Kidney capillary endothelial cell (primary cell): Measurements from ENCODE around the gene CIB1.
"Not testable (repeated sequence)": the region's sequence is repeated elsewhere in the genome, so short reads cannot be mapped to it uniquely, and the experiment has no call there.

Source experiments
- DNase-seq: peaks from one replicate; pipeline ENCODE4 v3.0.0-alpha.2; 2018; ENCODE audit warnings: low spot score

The CIB1 gene

DNA sequence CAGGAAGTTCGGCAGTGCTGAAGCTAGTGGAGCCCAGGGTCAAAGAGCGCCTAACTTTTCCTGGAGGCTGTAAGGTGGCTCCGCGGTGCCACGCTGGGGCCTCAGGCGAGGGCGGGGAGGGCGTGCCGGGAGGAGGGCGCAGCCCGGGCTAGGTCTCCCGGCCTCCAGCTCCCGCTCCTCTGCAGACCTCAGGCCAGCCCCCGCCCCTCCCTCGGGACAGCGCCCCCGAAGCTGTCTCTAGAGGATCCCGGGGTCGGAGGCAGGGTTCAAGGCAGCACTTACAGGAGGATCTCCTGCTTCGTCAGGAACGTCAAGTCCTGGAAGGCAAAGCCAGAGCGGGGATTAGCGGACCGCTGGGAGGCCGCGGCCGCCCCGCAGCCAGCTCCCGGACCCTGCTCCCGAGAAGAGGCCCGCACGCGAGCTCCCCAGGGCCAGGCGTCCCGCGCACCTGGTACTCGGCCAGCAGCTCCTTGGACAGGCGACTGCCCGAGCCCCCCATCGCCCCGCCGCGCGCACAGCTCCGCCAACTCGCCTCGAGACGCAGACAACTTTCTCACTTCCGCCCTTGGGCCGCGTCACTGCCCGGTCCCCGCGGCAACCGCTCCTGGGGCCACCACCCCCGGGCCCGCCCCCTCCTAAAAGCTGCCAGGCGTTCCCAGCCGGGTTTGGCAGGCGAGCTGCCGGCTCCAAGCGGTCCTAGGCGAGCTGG is at the start of gene CIB1:
Gene CIB1, minus strand, starts transcription at position 555 of the 709 bp plus-strand sequence. Its CDS starts 56 bp downstream, at position 499.
- DNase-seq, result peak; percentile 60

DNA sequence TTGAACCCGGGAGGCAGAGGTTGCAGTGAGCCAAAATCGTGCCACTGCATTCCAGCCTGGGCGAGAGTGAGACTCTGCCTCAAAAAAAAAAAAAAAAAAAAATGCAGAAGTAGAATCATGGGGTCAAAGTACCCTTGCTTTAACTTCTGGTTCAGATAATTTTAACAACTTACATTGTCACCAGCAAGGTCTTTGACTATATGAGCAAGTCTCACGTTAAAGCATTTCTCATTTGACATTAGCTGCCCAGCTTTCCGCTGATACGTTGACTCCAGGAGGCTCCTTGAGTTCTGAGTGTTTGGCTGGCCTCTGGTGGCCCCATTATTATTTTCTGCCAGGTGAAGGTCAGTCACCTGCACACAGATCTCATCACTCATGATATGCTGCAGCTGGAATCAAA is 47.9 kb upstream of the CIB1 start:
- not testable (repeated sequence) for DNase-seq

DNA sequence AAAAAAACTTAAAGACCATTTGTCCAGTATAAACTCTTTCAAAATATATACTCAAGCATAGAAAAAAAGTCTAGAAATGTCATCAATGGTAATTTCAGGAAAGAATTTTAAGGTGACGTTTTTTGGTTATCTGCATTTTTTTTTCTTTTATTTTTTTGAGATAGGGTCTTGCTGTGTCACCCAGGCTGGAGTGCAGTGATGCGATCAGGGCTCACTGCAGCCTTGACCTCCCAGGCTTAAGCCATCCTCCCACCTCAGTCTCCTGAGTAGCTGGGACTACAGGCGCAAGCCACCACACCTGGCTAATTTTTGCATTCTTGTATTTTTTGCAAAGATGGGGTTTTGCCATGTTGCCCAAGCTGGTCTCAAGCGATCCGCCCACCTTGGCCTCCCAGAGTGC is 47.0 kb upstream of the CIB1 start:
- not testable (repeated sequence) for DNase-seq

DNA sequence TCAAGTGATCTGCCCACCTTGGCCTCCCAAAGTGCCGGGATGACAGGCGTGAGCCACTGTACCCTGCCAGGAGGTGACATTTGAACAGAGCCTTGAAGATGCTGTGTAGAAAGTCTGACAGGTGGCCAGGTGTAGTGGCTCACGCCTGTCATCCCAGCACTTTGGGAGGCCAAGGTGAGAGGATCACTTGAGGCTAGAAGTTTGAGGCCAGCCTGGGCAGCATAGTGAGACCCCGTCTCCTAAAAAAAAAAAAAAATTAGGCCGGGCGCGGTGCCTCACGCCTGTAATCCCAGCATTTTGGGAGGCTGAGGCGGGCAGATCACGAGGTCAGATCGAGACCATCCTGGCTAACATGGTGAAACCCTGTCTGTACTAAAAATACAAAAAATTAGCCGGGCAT is 44.7 kb upstream of the CIB1 start:
- DNase-seq, result not testable (repeated sequence)

DNA sequence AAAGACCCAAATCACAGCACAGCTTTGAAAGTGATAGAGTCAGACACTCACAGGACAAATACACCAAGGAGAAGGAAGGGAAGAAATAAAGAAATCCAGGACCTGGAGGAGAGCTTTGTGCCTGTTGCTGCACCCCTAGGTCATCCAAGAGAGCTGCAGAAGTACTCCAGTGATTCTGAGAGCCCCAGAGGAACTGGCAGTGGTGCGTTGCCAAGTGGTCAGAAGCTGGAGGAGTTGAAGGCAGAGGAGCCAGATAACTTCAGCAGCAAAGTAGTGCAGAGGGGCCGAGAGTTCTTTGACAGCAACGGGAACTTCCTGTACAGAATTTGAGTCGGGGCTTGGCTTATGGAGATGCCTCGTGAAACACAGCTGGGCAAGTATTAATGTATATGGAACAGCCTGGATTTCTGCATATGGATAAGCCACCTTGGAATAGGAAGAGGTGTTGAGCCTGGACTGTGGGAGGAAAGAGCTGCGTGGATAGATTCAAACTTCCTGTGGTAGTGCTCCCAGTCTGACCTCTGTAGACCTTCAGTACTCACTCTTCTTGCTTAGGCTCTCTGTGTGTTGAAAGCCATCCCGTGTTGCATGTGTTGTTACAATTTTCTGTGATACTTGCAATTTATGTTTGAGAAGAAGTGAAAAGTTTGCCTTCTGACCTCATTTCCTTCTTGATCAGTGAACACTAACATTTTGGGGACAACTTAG is 37.9 kb upstream of the CIB1 start:
- DNase-seq, result no peak

DNA sequence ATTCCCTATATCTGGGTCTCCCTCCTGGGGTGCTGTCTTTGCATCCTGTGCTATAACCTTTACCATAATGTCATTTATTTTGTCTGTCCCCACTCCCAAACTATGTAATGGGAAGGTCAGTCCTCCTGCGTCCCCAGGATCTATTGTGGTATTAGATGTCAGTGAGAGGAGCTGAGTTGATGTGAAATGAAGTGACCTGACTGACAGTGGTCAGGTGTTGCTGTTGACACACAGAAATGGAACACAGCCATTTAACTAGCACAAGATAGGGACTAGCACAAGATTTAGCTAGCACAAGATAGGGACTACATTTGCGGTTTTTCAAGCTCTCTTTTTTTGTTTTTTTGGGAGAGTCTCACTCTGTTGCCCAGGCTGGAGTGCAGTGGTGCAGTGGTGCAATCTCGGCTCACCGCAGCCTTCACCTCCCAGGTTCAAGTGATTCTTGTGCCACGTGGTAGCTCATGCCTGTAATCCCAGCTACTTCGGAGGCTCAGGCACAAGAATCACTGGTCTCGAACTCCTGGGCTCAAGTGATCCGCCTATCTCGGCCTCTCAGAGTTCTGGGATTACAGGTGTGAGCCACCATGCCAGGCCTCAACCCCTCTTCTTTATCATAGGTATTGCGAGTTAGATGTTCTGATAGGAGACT is 36.9 kb upstream of the CIB1 start:
- DNase-seq, result no peak

DNA sequence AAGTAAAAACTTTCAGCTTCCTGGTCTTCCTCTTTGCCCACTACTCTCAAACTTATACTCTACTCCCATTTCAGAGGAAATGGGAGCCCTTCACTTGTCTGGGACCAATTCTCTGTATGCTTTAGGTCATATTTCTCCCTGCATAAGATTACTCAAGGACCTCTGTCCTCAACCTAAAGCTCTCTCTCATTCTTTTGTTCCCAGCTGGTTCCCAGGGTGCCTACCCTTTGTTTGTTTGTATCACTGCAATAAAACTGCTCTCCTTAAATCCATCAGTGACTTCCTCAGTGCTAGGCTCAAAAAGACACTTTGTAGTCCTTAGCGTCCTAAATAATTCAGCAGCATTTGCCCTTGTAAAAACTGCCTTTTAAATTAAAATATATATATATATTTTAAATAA is 34.7 kb upstream of the CIB1 start:
- DNase-seq, result no peak

DNA sequence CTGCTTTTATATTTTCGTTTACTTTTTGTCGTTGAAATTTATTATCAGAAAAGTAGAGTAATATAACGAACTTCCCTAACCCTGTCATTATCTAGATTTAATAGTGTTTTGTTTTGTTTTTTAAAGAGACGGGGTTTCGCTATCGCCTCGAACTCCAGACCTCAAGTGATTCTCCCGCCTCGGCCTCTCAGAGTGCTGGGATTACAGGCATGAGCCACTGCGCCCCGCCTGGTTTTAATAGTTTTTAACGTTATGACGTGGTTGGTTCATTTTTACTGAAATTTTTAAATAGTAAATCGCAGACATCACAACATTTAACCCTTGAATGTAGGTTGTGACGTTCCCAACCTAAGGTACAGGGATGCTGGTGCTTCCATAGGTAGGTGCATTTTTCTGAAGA is 32.7 kb upstream of the CIB1 start:
- DNase-seq, result no peak

DNA sequence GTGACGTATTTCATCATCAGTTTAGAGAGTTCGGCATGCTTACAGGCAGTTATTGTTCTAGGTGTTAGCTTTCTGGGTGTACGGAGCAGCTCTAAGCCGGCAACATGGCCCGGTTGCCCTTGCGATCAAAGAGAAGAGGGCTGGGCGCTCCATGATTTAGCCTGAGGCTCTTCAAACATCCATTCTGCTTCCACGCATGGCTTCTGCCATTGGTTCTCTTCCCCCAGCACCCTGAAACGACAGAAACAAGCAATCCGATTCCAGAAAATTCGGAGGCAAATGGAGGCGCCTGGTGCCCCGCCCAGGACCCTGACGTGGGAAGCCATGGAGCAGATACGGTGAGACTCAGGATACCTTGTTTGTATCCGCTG is 32.3 kb upstream of the CIB1 start:
- no peak for DNase-seq

DNA sequence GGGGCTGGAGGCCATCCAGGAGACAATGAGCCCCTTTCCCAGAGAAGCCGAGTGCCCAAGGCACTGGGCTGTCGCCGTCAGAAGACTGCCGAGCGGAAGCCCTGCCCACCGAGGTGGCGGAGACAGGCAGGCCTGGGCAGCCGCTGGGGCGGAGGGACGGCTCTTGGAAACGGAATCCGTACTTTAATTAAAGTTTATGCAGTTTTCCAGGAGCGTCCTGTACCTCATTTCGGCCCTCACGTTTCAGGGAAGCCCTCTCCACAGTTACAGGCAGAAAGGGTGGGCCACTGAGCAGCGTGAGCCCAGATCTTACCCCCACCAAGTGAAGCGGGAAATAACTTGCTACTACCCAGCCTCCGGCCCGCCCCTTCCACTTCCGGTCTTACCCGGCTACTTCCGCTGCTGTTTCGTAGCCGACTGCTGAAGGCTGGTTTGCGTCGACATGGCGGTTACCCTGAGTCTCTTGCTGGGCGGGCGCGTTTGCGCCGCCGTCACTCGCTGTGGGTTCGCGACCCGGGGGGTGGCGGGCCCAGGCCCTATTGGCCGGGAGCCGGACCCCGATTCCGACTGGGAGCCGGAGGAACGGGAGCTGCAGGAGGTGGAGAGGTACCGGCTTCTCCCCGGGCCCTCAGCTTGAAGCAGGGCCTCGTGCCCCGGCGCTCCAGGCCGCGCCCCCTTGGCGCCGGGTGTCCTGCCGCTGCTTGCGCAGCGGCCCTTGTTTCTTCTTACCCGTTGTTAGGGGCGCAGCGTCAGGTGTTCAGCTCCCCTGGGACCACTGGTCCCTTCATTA is 31.7 kb upstream of the CIB1 start, which contains the start of gene NGRN:
Gene NGRN, plus strand, starts transcription at position 402 of the 790 bp plus-strand sequence. Its CDS starts 41 bp downstream, at position 443.
- peak; percentile 89 for DNase-seq

DNA sequence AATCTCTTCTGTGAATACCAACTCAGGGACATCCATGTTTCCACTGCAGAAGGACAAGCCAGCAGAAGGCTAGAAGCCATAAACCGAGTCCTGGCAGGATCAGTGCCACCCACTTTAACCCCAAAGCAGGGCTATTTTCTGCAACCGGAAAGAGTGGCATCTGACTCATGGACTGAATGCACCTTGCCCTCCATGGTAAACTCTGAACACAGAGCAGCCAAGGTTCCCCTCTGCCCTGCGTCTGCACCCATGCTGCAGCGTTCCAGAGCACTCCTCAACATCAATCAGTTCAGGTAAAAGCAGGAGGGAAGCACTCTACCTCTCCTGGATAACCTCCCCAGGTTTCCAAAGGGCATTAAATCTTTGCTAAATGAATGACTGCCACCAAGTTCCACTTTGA is 30.9 kb upstream of the CIB1 start:
- DNase-seq, result no peak

DNA sequence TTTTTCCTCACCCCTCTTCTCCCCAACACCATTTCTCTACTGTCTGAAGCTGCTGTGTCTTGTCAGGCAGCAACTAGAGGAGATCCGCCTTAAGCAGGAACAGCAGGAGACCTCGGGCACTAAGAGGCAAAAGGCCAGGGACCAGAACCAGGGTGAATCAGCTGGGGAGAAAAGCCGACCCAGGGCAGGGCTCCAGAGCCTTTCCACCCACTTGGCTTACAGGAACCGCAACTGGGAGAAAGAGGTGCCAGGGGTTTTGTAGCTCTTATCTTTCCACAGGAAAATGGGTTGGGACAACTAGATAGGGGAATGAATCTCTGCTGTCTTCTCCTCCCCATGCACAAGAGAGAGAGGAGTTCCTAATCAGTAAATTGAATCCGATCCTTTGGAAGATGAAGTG is 28.7 kb upstream of the CIB1 start:
- no peak for DNase-seq

DNA sequence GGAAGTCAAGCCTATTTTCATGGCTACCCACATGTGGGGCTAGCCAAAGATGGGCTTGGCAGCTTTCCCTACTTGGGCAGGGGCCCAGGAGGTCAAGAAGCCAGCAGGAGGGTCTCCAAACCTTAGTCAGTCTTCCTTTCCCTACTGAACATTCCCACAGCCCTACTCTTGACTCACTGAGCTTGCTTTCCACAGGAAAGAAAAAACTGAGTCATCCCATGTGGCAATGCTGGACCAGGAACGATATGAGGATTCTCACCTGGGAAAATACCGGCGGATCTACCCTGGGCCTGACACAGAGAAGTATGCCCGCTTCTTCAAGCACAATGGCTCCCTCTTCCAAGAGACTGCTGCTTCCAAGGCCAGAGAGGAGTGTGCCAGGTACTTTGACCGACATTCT is 28.1 kb upstream of the CIB1 start:
- DNase-seq, result peak; percentile 52

DNA sequence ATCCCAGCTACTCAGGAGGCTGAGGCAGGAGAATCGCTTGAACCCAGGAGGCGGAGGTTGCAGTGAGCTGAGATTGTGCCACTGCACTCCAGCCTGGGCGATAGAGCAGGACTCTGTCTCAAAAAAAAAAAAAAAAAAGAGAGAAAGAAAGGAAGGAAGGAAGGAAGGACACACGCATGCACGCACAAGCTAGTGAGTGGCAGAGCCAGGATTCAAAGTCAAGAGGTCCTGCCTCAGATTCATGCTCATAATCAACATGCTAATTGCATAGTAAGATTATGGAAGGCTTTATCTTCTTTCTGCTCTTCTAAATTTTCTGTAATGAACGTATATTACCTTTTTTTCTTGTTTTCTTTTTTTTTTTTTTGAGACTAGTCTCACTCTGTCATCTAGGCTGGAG is 27.0 kb upstream of the CIB1 start:
- not testable (repeated sequence) for DNase-seq

DNA sequence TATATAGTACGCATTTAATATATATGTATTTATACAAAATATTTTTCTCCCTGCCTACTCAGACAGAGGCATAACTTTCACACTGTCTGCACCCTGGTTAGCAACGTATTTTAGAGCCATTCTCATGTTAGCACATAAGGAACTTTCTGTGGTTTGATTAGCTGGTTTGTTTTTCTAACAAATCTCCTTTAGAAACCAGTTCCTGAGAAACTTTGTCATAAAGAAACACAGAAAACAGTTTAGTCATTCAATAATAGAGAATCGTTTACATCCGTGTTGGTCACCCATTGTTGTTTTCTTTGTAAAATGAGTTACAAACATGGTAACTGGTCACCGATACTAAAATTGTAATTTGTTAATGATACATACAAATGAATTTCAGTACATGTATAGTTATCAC is 25.8 kb upstream of the CIB1 start:
- DNase-seq, result no peak

DNA sequence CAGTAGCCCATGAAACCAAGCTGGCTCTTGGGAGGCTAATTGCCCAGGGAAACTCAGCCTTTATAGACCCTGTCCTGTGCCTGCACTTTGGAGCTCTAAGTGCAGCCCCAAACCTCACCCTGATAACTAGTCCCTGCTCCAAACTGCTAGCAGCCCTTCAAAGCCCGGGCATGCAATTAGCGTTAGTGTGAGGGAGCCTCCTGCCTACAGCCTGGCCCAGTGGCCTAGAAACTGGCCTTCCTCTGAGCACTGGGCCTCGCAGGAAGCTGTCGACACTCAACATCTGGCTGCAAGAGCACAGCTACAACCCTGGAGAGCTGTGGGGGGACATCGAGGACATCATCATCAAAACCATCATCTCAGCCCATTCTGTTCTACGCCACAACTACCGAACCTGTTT is 24.0 kb upstream of the CIB1 start:
- DNase-seq, result no peak

DNA sequence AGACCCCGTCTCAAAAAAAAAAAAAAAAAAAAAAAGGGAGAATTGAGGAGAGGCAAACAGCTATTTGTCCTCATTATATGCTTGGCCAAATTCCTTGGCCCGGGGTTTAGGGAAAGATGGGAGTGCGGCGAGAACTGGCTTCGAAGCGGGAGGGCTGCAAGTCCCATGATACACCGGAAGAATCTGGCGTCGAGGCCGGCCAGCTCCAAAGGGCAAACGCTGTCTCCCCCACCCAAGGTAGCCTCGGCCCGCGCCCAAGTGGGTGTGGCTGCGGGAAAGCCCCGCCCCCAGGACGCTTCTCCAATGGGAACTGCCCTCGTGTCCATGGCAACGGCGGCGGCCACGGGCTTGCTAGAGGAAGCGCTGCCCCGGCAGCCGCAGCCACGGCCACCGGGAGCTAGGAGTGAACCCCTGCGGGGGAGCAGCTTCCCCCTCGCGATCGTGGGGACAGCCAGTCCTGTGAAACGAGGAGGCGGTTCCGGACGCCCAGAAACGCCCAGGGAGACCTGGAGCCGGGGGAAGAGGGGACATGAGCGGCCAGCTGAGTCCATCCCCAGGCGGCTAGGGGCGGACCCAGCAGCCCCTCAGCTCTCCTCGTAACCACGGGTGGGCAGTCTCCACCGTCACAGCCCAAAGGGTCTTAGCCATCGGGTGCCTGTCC is 15.6 kb upstream of the CIB1 start, which contains the start of gene TTLL13:
Gene TTLL13, plus strand, starts transcription at position 354 of the 661 bp plus-strand sequence. CDS start 1,075 bp downstream, outside the sequence.
- peak; percentile 76 for DNase-seq

DNA sequence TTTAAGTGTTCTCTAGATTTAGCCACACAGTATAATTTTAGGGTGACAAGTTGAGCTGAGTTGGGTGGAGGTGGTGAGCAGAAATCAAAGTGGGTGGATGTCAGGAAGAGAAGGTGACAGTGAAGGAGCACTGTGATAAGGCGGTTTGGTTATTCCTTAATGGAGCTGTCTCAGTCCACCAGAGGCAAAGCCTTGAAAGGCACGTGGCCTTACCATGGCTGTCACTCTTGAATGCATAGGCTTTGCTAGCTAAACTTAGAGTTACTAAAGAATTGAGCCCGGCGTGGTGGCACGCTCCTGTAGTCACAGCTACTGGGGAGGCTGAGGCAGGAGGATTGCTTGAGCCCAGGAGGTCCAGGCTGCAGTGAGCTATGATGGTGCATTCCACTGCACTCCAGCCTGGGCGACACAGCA is 15.1 kb upstream of the CIB1 start:
- no peak for DNase-seq

DNA sequence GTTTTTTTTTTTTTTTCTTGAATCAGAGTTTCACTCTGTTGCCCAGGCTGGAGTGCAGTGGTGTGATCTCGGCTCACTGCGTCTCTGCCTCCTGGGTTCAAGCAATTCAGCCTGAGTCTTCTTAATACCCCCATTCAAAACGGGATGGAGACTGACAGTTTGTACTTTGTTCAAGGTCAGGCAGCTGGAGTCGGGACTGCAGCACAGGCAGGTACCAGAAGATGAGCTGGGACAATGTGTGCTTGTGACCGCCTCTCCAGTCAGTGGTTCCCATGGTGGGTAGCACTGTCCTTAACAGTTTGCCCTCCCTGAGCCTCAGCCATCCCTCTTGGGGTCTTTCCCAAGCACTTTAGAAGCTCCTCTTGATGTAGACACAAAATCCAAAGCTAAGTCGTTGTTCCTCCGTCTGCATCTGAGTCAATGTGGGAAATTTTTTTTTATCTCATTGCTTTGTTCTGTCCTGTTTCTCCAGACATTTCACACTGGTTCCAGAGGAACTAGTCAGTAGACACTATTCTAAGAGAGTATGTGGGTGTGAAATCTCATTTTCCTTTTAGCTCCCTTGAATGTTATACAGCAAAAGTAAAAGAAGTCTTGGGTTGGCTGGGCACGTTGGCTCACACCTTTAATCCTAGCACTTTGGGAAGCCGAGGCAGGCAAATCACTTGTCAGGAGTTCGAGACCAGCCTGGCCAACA is 10.3 kb upstream of the CIB1 start:
- DNase-seq, result no peak

DNA sequence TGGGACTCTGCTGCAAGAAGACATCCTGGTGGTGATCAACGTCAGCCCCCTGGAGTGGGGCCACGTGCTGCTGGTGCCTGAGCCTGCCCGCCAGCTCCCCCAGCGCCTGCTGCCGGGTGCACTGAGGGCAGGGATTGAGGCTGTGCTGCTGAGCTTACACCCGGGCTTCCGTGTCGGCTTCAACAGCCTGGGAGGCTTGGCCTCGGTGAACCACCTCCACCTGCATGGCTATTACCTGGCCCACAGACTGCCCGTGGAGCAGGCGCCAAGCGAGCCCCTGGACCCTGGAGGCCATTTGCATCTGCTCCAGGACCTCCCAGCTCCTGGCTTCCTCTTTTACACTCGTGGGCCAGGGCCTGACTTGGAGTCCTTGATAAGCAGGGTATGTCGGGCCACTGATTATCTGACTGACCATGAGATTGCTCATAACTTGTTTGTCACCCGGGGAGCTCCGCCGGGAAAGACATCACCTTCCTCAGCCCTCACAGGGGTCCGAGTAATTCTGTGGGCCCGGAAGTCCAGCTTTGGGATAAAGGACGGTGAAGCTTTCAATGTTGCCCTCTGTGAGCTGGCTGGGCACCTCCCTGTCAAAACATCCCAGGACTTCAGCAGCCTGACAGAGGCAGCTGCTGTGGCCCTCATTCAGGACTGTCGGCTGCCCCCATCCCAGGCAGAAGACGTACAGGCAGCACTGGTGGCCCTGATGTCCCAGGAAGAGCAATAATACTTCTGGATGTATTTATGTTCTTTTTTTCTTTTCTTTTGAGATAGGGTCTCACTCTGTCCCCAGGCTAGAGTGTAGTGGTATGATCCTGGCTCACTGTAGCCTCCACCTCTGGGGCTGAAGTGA is 7.8 kb upstream of the CIB1 start:
- DNase-seq, result no peak
